NCI-H460 (cell line): ENCODE data around the gene BCKDHB. TPM values are rescaled to one million over a fixed set of nuclear protein-coding genes. Genes with fewer than 3 reads are reported as not detected.
"Not testable (repeated sequence)": the region's sequence is repeated elsewhere in the genome, so short reads cannot be mapped to it uniquely, and the experiment has no call there.

Experiments
- DNase-seq: peaks from one replicate; pipeline ENCODE4 v3.0.0-alpha.2; 2016; ENCODE audit warnings: low read depth; ENCODE audit errors: extremely low read depth
- total RNA-seq: library from RNA; depleted of rRNA; stranded (reverse); fragments of >200 nt; shearing (Covaris generic); gene quantifications from 2 replicates; pipeline ENCODE4 v1.2.3, GENCODE V29; 2014

Gene BCKDHB
- total RNA-seq, 1 experiment from 2014 or later = 13.9 TPM

GRCh38 chr6:80197986-80198385 is 91.5 kb downstream of the BCKDHB start:
- DNase-seq = no peak

DNA sequence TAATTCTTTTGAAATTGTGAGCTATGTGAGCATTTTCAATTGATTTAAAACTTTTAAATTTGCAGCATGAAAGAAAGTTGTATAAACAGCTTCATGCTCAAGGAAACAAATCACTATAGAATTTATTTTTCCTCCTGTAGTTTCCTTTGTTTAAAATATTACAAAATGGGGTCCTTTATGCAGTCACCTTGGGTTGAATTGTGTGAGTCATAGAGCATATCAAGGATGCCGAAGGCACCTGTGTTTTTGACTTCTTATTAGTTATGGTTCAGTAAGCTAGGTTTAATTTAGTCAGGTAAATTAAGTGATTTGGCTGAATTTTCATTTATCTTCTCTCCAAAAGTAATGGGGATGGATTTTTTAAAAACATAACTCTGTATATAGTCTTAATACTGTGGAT is 96.8 kb downstream of the BCKDHB start:
- DNase-seq = no peak

DNA sequence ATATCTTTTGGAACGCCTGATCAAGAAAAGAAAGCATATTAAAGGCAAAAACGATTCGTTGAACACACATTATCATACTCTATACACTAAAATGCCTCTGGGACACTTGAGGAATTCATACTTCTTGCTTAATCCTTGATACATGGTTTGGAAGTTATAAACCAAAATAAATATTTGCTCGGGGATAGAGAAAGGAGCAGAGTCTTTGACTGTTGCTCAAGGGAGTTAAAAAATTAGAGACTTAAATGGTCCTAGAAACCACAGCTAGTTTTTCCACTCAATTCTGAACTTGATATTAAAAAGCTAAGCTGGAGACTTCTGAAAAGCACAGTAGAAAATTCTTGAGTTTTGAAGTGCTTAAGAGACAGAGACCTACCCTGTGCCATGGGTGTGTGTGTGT is 98.9 kb downstream of the BCKDHB start:
- DNase-seq = no peak

GRCh38 chr6:80206758-80207157 is 100.3 kb downstream of the BCKDHB start:
- no peak for DNase-seq

- DNase-seq = no peak
Measured at GRCh38 chr6:80209430-80209829, 103.0 kb downstream of the BCKDHB start.

DNA sequence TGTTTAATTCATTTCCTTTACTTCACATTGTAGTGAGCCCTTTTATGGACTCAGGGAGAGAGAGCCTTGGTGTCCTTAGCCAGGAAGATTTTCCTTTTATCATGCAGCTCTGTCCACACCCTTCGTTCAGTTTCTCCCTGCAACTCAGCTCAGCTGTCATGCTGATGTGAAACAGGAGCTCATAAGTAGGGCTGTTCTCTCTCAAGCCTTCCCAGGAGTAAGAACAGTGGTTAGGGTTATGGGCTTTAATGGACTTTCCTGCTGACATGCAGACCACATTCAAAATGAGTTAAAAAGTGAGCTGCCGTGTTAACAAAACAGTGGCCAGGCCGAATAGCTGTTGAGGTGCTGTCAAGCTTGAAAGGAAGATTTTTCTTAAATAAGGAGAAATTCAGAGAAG is 104.1 kb downstream of the BCKDHB start:
- no peak for DNase-seq

DNA sequence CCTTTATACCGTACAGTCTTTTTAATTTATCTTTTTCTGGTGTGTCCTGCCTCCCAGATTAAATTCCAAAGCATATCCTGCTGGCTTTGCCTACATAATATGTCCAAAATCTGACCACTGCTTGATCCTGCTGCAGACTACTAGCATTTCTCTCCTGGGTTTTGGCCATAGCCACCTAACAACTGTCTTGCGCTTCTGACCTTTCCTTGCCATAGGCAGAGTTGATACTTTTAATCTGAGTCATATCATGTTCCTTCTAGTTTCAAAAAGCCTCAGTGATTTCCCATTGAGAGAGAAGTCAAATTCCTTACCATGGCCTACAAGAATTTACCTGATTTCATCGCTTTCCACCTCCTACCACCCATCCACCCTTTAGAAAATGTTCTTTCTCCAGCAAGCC is 104.8 kb downstream of the BCKDHB start:
- no peak for DNase-seq

GRCh38 chr6:80211890-80212289 is 105.4 kb downstream of the BCKDHB start:
- DNase-seq = not testable (repeated sequence)

GRCh38 chr6:80214436-80215022 is 108.1 kb downstream of the BCKDHB start:
- DNase-seq = peak; percentile 49

GRCh38 chr6:80215063-80215462 is 108.6 kb downstream of the BCKDHB start:
- no peak for DNase-seq

DNA sequence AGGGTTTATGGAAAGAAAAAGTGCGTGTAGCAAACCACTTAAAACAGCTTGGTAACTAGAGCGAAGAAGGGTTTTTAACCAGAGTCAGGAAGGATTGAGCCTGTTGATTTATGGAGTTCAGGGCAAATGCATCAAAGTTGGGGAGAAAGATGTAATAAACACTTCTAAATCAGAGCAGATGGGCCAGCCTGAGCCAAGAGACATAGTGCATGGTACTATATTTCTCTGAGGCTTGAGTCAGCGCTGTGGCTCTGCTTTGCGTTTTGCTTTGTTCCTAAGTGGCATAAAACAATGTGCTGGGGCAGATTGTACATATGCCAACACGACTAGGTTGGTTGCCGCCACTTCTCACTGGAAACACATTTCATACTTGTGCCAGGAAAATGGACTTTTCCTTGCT is 111.3 kb downstream of the BCKDHB start:
- no peak for DNase-seq

- no peak for DNase-seq
Measured at GRCh38 chr6:80223743-80224212, 117.3 kb downstream of the BCKDHB start.

DNA sequence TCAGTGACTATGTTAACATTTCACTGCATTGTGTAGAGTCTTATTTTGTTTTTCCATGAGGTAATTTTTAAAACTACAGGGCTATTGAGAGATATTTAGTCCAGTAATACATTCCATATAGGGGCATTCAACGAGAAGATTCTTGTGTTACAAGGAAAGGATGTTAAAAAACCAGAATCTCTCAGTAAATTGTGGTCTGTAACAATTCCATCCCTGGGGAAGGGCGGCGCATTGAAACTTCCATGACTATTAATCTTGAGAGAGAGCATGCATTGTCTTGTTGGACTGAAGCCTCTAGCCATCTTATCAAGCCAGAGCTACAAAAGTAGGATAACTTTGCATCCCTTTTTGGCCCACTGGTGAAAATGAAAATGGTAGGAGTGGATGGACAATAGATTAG is 119.7 kb downstream of the BCKDHB start:
- no peak for DNase-seq

DNA sequence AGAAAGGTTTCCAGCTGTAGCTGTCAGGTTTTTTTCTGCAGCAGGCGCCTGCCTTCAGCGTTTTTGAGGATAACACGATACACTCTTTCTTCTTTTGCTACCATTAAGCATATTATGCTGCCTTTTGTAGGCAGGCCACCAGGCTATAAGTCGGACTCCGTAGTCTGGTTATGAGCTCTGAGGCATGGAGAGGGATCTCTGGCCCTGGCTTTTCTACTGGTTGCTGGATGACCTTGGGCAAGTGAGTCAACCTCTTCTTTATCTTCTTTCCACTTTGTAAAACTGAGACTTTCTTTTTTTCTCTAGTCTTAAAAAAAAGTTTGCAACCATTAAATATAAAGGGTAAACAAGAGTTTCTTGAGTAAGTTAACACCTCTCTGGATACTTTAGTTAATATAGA is 120.2 kb downstream of the BCKDHB start:
- DNase-seq = no peak

- no peak for DNase-seq
Measured at GRCh38 chr6:80227545-80228105, 121.2 kb downstream of the BCKDHB start.

DNA sequence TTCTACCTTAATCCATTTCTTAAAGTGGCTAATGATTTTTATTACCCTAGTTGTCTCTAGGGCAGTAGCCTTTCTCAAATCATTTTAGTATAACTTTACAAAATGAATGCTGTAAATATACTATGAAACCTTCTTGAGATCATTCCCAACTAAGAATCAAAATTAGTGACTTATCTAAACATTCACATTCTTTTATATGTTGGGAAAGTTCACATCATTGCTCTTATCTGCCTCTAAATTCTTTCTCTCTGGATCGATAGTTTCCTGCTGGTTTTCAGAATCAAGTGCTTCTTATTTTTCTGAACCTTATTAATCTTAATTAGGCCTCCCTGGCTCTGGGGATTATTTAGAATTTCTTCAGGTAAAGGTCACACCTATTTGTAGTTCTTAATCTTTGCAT is 126.8 kb downstream of the BCKDHB start:
- DNase-seq = no peak

- DNase-seq = no peak
Measured at GRCh38 chr6:80233958-80234357, 127.5 kb downstream of the BCKDHB start.

DNA sequence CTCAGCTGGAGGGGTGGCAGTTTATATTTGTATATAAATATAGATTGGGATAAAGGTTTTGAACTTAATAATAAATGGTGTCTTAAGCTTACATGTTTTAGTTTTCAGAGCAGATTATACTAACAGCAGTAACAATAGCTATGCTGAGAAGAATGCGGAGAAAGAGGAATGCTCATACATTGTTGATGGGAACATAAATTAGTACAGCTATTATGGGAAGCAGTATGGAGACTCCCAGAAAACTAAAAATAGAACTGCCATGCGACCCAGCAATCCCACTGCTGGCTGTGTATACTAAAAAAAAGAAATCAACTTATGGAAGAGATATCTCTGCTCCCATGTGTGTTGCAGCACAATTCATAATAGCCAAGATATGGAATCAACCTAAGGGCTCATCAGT is 127.9 kb downstream of the BCKDHB start:
- DNase-seq = no peak

DNA sequence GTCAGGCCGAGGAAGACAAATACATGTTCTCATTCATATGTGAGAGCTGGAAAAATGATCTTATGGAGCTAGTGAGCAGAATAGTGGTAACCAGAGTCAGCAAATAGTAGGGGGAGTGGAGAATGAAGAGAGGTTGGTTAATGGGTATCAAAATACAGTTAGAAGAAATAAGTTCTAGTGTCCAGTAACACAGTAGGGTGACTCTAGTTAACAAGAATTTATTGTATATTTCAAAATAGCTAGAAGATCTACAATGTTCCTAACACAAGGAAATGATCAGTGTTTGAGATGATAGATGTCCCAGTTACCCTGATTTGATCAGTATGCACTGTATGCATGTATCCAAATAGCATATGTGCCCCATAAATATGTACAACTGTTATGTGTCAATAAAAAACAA is 128.4 kb downstream of the BCKDHB start:
- DNase-seq = no peak

DNA sequence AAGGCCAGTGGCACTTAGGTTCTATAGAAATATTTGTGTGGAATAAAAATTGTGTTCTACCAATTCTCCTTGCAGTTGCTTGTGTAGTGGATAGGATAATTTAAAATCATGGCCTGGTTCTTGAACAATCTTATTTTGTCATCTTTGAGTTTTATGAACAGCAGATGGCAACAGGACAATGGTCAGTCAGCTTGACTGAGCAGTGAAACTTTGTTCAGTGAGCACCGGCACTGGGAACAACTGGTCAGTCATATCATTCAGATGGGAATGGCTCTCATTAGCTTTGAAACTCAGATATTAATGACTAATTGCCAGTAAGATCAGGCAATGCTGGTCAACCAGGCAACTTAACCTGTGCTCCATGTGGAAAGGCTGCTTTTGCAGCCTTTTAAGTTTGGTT is 129.2 kb downstream of the BCKDHB start:
- DNase-seq = no peak

DNA sequence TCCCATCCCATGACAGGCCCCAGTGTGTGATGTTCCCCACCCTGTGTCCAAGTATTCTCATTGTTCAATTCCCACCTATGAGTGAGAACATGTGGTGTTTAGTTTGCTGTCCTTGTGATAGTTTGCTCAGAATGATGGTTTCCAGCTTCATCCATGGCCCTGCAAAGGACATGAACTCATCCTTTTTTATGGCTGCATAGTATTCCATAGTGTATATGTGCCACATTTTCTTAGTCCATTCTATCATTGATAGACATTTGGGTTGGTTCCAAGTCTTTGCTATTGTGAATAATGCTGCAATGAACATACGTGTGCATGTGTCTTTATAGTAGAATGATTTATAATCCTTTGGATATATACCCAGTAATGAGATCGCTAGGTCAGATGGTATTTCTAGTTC is 132.3 kb downstream of the BCKDHB start:
- not testable (repeated sequence) for DNase-seq

GRCh38 chr6:80245043-80245442 is 138.6 kb downstream of the BCKDHB start:
- no peak for DNase-seq

DNA sequence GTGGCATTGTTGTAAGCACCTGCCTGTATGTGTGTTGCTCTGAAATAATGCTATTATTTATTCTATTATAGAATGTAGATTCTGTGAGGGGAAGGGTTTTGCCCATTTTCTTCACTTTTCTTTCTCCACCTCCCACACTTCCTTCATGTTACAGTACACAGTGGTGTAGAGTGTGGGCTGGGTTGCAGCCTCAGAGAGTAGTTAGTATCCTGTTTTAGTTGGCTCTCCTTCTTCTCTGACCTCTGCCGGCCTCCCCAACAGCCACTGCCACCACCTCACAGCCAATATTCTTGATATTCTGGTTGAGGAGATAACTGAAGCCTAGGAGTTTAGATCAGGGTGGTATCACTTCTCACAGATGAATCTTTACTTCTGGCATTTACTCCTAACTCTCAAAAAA is 143.4 kb downstream of the BCKDHB start:
- no peak for DNase-seq
